DOHH2 (cell line): ENCODE measurements around the gene CXCL5.

Experiments
- EZH2phosphoT487 ChIP-seq: fragments of 200-600 bp; sonication (generic); IDR thresholded peaks from 2 replicates; pipeline ENCODE4 v1.6.1; 2017; ENCODE audit warnings: borderline replicate concordance, mild to moderate bottlenecking, antibody characterized with exemption, low read length, moderate library complexity, mixed read lengths
- TF ChIP-seq, protein P1 (sequence below): fragments of 200-600 bp; sonication (generic); IDR thresholded peaks from one replicate; pipeline ENCODE4 v1.5.1; 2014; ENCODE audit warnings: antibody characterized with exemption, mild to moderate bottlenecking, low read depth, low read length; ENCODE audit not compliant: poor library complexity, severe bottlenecking

DNA sequence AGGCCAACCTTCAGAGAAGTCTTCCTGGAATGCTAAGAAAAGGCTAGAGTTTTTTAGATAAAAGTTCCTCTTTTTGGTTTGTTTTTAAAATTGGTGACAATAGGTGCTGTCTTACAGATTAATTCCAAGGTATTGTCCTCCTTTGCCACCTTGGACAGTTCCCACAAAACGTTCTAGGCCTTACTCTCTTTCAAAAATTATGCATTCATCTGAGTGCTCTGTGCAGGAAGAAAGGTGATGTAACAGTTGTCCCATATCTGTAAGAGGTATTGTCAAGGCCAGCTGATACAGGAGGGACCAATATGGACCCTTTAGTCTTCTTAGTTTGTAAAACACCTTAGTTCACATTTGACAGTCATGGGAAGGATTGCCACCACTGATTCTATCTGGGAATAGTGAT lies 15.9 kb upstream of the CXCL5 start:
- TF ChIP-seq, protein P1, sequence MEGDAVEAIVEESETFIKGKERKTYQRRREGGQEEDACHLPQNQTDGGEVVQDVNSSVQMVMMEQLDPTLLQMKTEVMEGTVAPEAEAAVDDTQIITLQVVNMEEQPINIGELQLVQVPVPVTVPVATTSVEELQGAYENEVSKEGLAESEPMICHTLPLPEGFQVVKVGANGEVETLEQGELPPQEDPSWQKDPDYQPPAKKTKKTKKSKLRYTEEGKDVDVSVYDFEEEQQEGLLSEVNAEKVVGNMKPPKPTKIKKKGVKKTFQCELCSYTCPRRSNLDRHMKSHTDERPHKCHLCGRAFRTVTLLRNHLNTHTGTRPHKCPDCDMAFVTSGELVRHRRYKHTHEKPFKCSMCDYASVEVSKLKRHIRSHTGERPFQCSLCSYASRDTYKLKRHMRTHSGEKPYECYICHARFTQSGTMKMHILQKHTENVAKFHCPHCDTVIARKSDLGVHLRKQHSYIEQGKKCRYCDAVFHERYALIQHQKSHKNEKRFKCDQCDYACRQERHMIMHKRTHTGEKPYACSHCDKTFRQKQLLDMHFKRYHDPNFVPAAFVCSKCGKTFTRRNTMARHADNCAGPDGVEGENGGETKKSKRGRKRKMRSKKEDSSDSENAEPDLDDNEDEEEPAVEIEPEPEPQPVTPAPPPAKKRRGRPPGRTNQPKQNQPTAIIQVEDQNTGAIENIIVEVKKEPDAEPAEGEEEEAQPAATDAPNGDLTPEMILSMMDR, result no peak
- no peak for TF ChIP-seq EZH2phosphoT487
